Measurements from ENCODE around the gene USP40. TPM values are rescaled to one million over a fixed set of nuclear protein-coding genes. Genes with fewer than 3 reads are reported as not detected.

The USP40 gene
- total and polyA plus RNA-seq, 2 of the 8 experiments (the other 6 are each of a cell fraction or from before 2014, with no cell fraction given) = 12.0 to 15.7 TPM

GRCh38 chr2:233489666-233490065 lies 76.9 kb downstream of the USP40 start (continued):
- TF ChIP-seq CHD7 (IDR thresholded peaks at IDR 0.05; ENCODE audit: insufficient replicate concordance, low read length) = no peak
- TF ChIP-seq SIX5 (IDR thresholded peaks at IDR 0.05; ENCODE audit: low read depth, low read length) = no peak
